K562 (cell line): ENCODE measurements around the gene BACE2. TPM values are rescaled to one million over a fixed set of nuclear protein-coding genes. Genes with fewer than 3 reads are reported as not detected.

Experiments
- ATAC-seq: fragments of 200-7000 bp; cut with Tn5 transposase; 3 replicates; pipeline ENCODE4 v1.9.1; 2020; ENCODE audit warnings: moderate library complexity
- BruUV-seq: library from RNA; stranded (reverse); fragments of 400-500 nt; replicated peaks from 2 replicates; lab custom pipeline; 2021; lab: Mats Ljungman, UMichigan
- CTCF ChIA-PET: fragments of 300-600 bp; formaldehyde crosslinking; extraction: SDS; loops from one replicate; lab custom pipeline; 2021; ENCODE audit warnings: low intra/inter-chr PET ratio; lab: Yijun Ruan, JAX
- POLR2A ChIA-PET: fragments of 300-600, 350-650 bp; sonication (Branson Sonifier 250); formaldehyde crosslinking; extraction: SDS; loops from one replicate; lab custom pipeline; 2021; ENCODE audit warnings: antibody characterized with exemption, inconsistent platforms; lab: Yijun Ruan, JAX
- DNase-seq, 4 experiments: peaks; one replicate each; pipeline versions ENCODE4 v3.0.0 to v3.0.0-alpha.2; 2011 to 2018; ENCODE audit warnings: low spot score in 3 of 4, mixed read lengths in 3 of 4; ENCODE audit errors: extremely low read depth in 1 of 4
- FAIRE-seq: peaks from 2 replicates; lab custom pipeline; 2011; peaks lifted over from hg19 to GRCh38; lab: Jason Lieb, UNC
- H2AFZ ChIP-seq: 2 replicates; pipeline ENCODE4 v1.6.0; 2011; ENCODE audit warnings: low read depth, low read length, control low read depth, inconsistent platforms
- H3K27ac ChIP-seq: fragments of 200-600 bp; 3 replicates; pipeline ENCODE4 v1.8.0; 2011; ENCODE audit warnings: low read depth, mild to moderate bottlenecking, control low read depth, inconsistent platforms, low read length, moderate library complexity, mixed read lengths; ENCODE audit errors: extremely low read depth
- H3K27me3 ChIP-seq, 2 experiments: fragments of 300-600 bp in 1 of 2; 2 replicates in 1 of 2; 3 replicates in 1 of 2; pipeline versions ENCODE4 v1.6.0 to v1.8.0; 2011; ENCODE audit warnings: inconsistent platforms in 2 of 2, low read length in 2 of 2, mild to moderate bottlenecking in 1 of 2, mixed read lengths in 1 of 2, moderate library complexity in 1 of 2; ENCODE audit not compliant: control insufficient read depth in 2 of 2, insufficient read depth in 2 of 2
- H3K36me3 ChIP-seq: fragments of 300-600 bp; 3 replicates; pipeline ENCODE4 v1.8.0; 2011; ENCODE audit warnings: mild to moderate bottlenecking, low read length, inconsistent platforms; ENCODE audit not compliant: control insufficient read depth, insufficient read depth
- H3K4me1 ChIP-seq, 2 experiments: fragments of 200-600 bp in 1 of 2; replicated peaks in 1 of 2; 2 replicates in 1 of 2; 3 replicates in 1 of 2; pipeline versions ENCODE4 v1.5.1 to v1.8.0; 2011; ENCODE audit warnings: inconsistent platforms in 2 of 2, low read length in 2 of 2, mild to moderate bottlenecking in 1 of 2, mixed read lengths in 1 of 2, moderate library complexity in 1 of 2; ENCODE audit not compliant: control insufficient read depth in 2 of 2, insufficient read depth in 2 of 2
- H3K4me2 ChIP-seq: 2 replicates; pipeline ENCODE4 v1.6.1; 2011; ENCODE audit warnings: low read length, control low read depth, inconsistent platforms, mixed read lengths; ENCODE audit not compliant: insufficient read depth
- H3K4me3 ChIP-seq: fragments of 200-600 bp; sonication (generic), shearing (Covaris generic); 2 replicates; pipeline ENCODE4 v1.5.1; 2016; ENCODE audit warnings: control low read depth, inconsistent platforms
- H3K79me2 ChIP-seq: fragments of 200-600 bp; 3 replicates; pipeline ENCODE4 v1.8.0; 2011; ENCODE audit warnings: low read length, inconsistent platforms; ENCODE audit not compliant: control insufficient read depth, insufficient read depth
- H3K9ac ChIP-seq, 2 experiments: 2 replicates each; pipeline versions ENCODE4 v1.6.0 to v1.6.1; 2011; ENCODE audit warnings: low read depth in 2 of 2, low read length in 2 of 2, control low read depth in 1 of 2, inconsistent platforms in 1 of 2, mild to moderate bottlenecking in 1 of 2, mixed read lengths in 1 of 2; ENCODE audit not compliant: insufficient read depth in 1 of 2
- H3K9me1 ChIP-seq: one replicate; pipeline ENCODE4 v1.6.0; 2011; ENCODE audit warnings: inconsistent platforms, mild to moderate bottlenecking, low read length, moderate library complexity; ENCODE audit not compliant: control insufficient read depth, insufficient read depth
- H3K9me3 ChIP-seq: replicated peaks from 2 replicates; pipeline ENCODE4 v1.5.1; 2011; ENCODE audit warnings: low read depth, low read length, inconsistent platforms; ENCODE audit not compliant: control insufficient read depth, insufficient read depth
- H4K20me1 ChIP-seq: replicated peaks from 2 replicates; pipeline ENCODE4 v1.6.1; 2011; ENCODE audit warnings: low read length, inconsistent platforms, mixed read lengths; ENCODE audit not compliant: control insufficient read depth, insufficient read depth
- ASH1L ChIP-seq: fragments of 450-650 bp; IDR thresholded peaks from 2 replicates; pipeline ENCODE4 v1.6.1; 2018; ENCODE audit warnings: borderline replicate concordance, mild to moderate bottlenecking, low read depth; ENCODE audit not compliant: partially characterized antibody
- EGR1 ChIP-seq: fragments of 450-650 bp; conservative IDR thresholded peaks from 2 replicates; pipeline ENCODE4 v1.6.1; 2017; ENCODE audit warnings: mild to moderate bottlenecking
- ESRRA ChIP-seq: fragments of 450-650 bp; IDR thresholded peaks from 2 replicates; pipeline ENCODE4 v1.6.1; 2014; ENCODE audit warnings: low read depth, mild to moderate bottlenecking, moderate library complexity, borderline replicate concordance
- MTA3 ChIP-seq: fragments of 450-650 bp; formaldehyde crosslinking; IDR thresholded peaks from 2 replicates; pipeline ENCODE4 v1.6.1; 2017; ENCODE audit warnings: mild to moderate bottlenecking, borderline replicate concordance
- POLR3G ChIP-seq: IDR thresholded peaks from 2 replicates; pipeline ENCODE4 v1.6.1; 2011; ENCODE audit not compliant: insufficient read length, insufficient replicate concordance; ENCODE audit errors: extremely low read depth
- RAD21 ChIP-seq, 2 experiments: fragments of 250-450 bp in 1 of 2; fragments of 450-650 bp in 1 of 2; sonication (Bioruptor Pico) in 1 of 2; formaldehyde crosslinking in 1 of 2; IDR thresholded peaks in 1 of 2; conservative IDR thresholded peaks in 1 of 2; 2 replicates each; pipeline versions ENCODE4 v1.4.0 to v1.8.0; 2020 to 2022; ENCODE audit warnings: mild to moderate bottlenecking in 2 of 2, moderate library complexity in 1 of 2
- RBM15 ChIP-seq: fragments of 200-400 bp; formaldehyde crosslinking; IDR thresholded peaks from 2 replicates; pipeline ENCODE4 v1.6.1; 2018; ENCODE audit warnings: mild to moderate bottlenecking, low read length, moderate library complexity; ENCODE audit not compliant: insufficient read depth
- TAF1 ChIP-seq: IDR thresholded peaks from 2 replicates; pipeline ENCODE4 v1.6.1; 2011; ENCODE audit warnings: mild to moderate bottlenecking, low read length, moderate library complexity; ENCODE audit not compliant: insufficient read depth, control insufficient read depth, severe bottlenecking; ENCODE audit errors: extremely low read depth
- TSC22D4 ChIP-seq: fragments of 450-650 bp; IDR thresholded peaks from 2 replicates; pipeline ENCODE4 v1.6.1; 2016; ENCODE audit warnings: missing genetic modification characterization, missing biosample characterization, control low read depth
- ZNF274 ChIP-seq: IDR thresholded peaks from 2 replicates; pipeline ENCODE4 v1.6.1; 2011; ENCODE audit warnings: low read depth, mild to moderate bottlenecking, low read length, moderate library complexity, borderline replicate concordance
- WGBS: fragments of 100-300 bp; shearing (Covaris generic); methylation state at CpG from one replicate; pipeline ENCODE4 v1.1.6; 2016; ENCODE audit warnings: low coverage, mixed read lengths; ENCODE audit not compliant: insufficient coverage; ENCODE audit errors: missing lambda C conversion rate; 5-methylcytosine and 5-hydroxymethylcytosine counted together
- in situ Hi-C: fragments of 300-500 bp; cut with MboI; formaldehyde crosslinking; loops from 4 replicates; pipeline ENCODE4 v1.15.0; 2018; ENCODE audit warnings: inconsistent platforms, mixed read lengths
- intact Hi-C: fragments of 100-400 bp; cut with micrococcal nuclease; formaldehyde crosslinking; loops from 2 replicates; pipeline ENCODE4 v1.14.2; 2022
- polyA plus RNA-seq, 8 experiments: library from polyadenylated mRNA; depleted of rRNA in 4 of 8; stranded (reverse) in 5 of 8; unstranded in 3 of 8; fragments of >200 nt; fragmentation: Nextera tagmentation in 2 of 8; fragmentation: Illumina TruSeq in 1 of 8; extraction: Ambion mirVana in 2 of 8; extraction: Trizol in 1 of 8; gene quantifications; 2 replicates each; pipeline versions ENCODE4 v1.2.1 to v1.2.3, GENCODE V29; 2011 to 2014; ENCODE audit warnings: inconsistent platforms in 1 of 8, missing spikeins in 1 of 8
- total RNA-seq, 7 experiments: library from RNA; depleted of rRNA in 6 of 7; stranded (reverse); fragments of >200 nt in 6 of 7; fragmentation: Illumina TruSeq in 2 of 7; extraction: Trizol in 2 of 7; gene quantifications; 2 replicates each; pipeline versions ENCODE4 v1.2.1 to v1.2.3, GENCODE V29; 2011 to 2021; ENCODE audit warnings: low replicate concordance in 1 of 7
- TF ChIP-seq, protein P1 (sequence below): fragments of 250-450 bp; sonication (Bioruptor Pico); IDR thresholded peaks from 2 replicates; pipeline ENCODE4 v1.8.0; 2021; ENCODE audit warnings: mild to moderate bottlenecking, moderate library complexity

Gene BACE2
- total and polyA plus RNA-seq, 9 of the 15 experiments (the other 6 are each of a cell fraction or from before 2014, with no cell fraction given): 0.05 to 0.24 (median 0.15) TPM; not detected in 2

- under 1% methylated on average over 12 of the region's 12 CpGs for WGBS
- H3K27ac ChIP-seq: no peak overlapping the region
- POLR2A ChIA-PET: interaction anchor here (0.8 to 2.1 kb wide), 2 partner anchors 9 to 36 kb away, joined by 3 to 13 read pairs; no protein-coding TSS in a partner anchor
Observed at GRCh38 chr21:41217671-41218385, 49.9 kb downstream of the BACE2 start.

DNA sequence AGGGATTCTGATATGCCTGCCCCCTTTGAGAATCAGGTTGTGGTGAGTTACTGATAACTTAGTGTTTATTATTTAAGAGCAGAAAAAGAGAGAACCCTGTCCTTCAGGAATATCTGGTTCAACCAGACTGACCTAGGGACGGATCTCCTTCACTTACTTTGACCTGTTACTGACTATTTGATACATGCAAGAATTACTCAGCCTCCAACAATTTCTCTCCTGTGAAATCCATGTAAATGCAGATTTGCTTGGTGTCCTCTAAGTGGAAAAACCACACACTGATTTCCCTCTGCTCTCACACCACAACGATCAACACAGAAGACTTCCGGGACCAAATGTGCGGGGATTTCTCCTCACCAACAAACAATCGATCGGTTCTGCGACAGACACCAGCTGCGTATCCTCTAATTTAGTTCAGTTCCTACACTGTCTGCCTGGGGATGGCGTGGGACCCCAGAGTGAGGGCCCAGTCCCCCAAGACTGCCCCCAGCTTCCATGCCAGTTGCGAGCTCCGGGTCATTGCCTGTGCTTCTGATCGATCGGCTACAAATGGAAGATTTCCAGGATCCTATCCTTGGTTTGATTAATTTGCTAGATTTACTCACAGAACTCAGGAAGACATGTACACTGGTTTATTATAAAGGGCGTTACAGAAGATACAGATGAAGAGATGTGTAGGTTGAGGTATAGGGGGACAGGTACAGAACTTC lies 51.7 kb downstream of the BACE2 start:
- H3K27ac ChIP-seq: no peak overlapping the region
- 2% methylated on average over 14 of the region's 14 CpGs for WGBS
- DNase-seq (no peak), FAIRE-seq (peak; percentile 11), ATAC-seq (no peak)
- TF ChIP-seq RAD21 (CRISPR knock-in tag; conservative IDR thresholded peaks at IDR 0.05 in 1 of 2, IDR thresholded peaks at IDR 0.05 in 1 of 2) (no peak), ZNF274 (no peak), ESRRA (no peak), POLR3G (no peak), MTA3 (no peak), ASH1L (no peak), TAF1 (no peak), RBM15 (no peak)
- TF ChIP-seq, protein P1, sequence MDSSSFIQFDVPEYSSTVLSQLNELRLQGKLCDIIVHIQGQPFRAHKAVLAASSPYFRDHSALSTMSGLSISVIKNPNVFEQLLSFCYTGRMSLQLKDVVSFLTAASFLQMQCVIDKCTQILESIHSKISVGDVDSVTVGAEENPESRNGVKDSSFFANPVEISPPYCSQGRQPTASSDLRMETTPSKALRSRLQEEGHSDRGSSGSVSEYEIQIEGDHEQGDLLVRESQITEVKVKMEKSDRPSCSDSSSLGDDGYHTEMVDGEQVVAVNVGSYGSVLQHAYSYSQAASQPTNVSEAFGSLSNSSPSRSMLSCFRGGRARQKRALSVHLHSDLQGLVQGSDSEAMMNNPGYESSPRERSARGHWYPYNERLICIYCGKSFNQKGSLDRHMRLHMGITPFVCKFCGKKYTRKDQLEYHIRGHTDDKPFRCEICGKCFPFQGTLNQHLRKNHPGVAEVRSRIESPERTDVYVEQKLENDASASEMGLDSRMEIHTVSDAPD (CRISPR knock-in tag): no peak
- H3K36me3 ChIP-seq: no peaks in the 10 kb centered on the region
- no peaks in the 10 kb centered on the region for H3K9me3 ChIP-seq
- intact Hi-C loops (no loop called here), in situ Hi-C loops (no loop called here)
- no peaks in the 10 kb centered on the region for H4K20me1 ChIP-seq
- no peak overlapping the region for H2AFZ ChIP-seq
- H3K27me3 ChIP-seq: peaks cover 14 to 35% of the 10 kb centered on the region in 2 experiments
- H3K9ac ChIP-seq: no peak overlapping the region
- H3K4me2 ChIP-seq: no peak overlapping the region
- H3K4me1 ChIP-seq: peaks cover 0 to 7% of the 10 kb centered on the region in 2 experiments; a peak in 2 of 5 replicates
- H3K79me2 ChIP-seq: no peaks in the 10 kb centered on the region
- H3K4me3 ChIP-seq: no peak overlapping the region
- H3K9me1 ChIP-seq: no peaks in the 10 kb centered on the region
- ChIA-PET CTCF (no interaction called here), POLR2A (interaction anchor here (0.8 kb wide), 1 partner anchor 20 kb away, joined by 4 read pairs; no protein-coding TSS in a partner anchor)
- BruUV-seq: no TSS peak

More at GRCh38 chr21:41217671-41218385, 49.9 kb downstream of the BACE2 start:
- H3K9me1 ChIP-seq: no peaks in the 10 kb centered on the region
- TF ChIP-seq TSC22D4 (tag) (no peak), EGR1 (peak; percentile 60)
- TF ChIP-seq, all 486 proteins: peak for 1
- no peak overlapping the region for H3K9ac ChIP-seq
- H3K9me3 ChIP-seq: no peaks in the 10 kb centered on the region
- H2AFZ ChIP-seq: no peak overlapping the region
- peaks cover 14 to 43% of the 10 kb centered on the region in 2 experiments for H3K27me3 ChIP-seq
- CTCF ChIA-PET: no interaction called here
- intact Hi-C loops (no loop called here), in situ Hi-C loops (no loop called here)
- H3K36me3 ChIP-seq: no peaks in the 10 kb centered on the region
- no peak overlapping the region for H3K4me2 ChIP-seq
- H3K4me1 ChIP-seq: peaks cover 0 to 7% of the 10 kb centered on the region in 2 experiments; a peak in 2 of 5 replicates
- ATAC-seq (peak; percentile 80), DNase-seq (peak; percentile 42 to 56 (median 52)), FAIRE-seq (peak; percentile 26)
- BruUV-seq: no TSS peak
- no peaks in the 10 kb centered on the region for H4K20me1 ChIP-seq
- H3K79me2 ChIP-seq: no peaks in the 10 kb centered on the region
- no peak overlapping the region for H3K4me3 ChIP-seq
